Measurements from ENCODE around the gene PARP6.

- TF ChIP-seq CTCF (IDR thresholded peaks at IDR 0.05; ENCODE audit: low read depth, low read length) (no peak), POLR2A (IDR thresholded peaks at IDR 0.05; ENCODE audit: extremely low read depth, insufficient read length) (no peak)
These were observed 50.0 kb downstream of the PARP6 start for GRCh38 chr15:72222393-72222792.
